Mesenteric fat pad (tissue), 1 donor: ENCODE measurements around the gene KRTAP12-1. TPM values are rescaled to one million over a fixed set of nuclear protein-coding genes. Genes with fewer than 3 reads are reported as not detected.
A peak's percentile ranks its signal among the peaks of the same experiment; 100 is the strongest.

Experiments
- DNase-seq: peaks from one replicate; pipeline ENCODE4 v3.0.0-alpha.2; 2020; ENCODE audit warnings: low spot score
- total RNA-seq: library from RNA; stranded (reverse); fragmentation: NEBNext Ultra II Directional; extraction: Animal tissue kit (Norgen Biotek cat#: 25700); gene quantifications from one replicate; pipeline ENCODE4 v1.2.1, GENCODE V29; 2021
- donor health status: DM: yes; HTN: yes; CAD: no.

KRTAP12-1 gene
- total RNA-seq, 1 donor from 2014 or later: not detected

DNA sequence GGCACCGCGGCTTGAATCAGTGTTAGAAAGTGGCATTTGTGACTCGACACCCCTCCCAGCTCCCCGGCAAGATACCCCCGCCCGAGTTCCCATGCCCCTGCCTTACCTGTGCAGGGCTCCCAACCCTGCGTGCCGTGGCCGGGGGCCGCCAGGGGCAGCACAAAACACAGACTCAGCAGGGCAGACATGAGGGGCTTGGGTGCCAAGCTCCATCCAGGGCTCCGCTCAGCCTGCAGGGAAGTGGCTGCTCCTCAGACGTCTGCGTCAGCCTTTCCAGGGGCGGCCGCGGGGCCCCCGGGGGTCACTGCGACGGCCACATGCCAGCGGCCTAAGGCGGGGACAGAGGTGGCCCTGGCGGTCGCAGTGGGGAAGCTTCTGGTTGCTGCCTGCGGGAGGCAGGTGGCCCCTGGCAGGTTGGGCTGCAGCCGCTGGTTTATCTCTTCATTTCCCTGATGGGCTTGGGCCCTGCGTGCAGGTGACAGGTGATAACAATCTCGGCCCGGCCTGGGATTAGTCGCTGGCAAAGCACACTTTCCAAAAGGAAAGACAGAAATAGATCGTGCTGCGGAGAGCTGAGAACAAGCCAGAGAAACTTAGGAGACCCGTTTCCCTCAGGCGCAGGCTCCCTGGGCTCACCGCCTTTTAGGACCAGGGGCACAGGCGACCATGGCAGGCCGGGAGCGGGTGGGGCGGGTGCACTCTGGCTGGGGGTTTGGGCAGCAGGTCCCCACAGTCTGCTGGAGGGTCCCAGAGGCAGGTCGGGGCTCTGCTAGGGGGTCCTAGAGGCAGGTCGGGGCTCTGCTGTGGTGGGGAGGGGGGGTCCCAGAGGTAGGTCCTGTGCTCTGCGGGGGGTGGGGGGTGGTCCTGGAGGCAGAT is 29.6 kb upstream of the KRTAP12-1 start, which contains the start of gene TSPEAR:
TSS of gene TSPEAR (minus strand) at position 246 of the 876 bp plus-strand sequence. CDS start at position 188, 58 bp downstream.
- DNase-seq: peak; percentile 81

DNA sequence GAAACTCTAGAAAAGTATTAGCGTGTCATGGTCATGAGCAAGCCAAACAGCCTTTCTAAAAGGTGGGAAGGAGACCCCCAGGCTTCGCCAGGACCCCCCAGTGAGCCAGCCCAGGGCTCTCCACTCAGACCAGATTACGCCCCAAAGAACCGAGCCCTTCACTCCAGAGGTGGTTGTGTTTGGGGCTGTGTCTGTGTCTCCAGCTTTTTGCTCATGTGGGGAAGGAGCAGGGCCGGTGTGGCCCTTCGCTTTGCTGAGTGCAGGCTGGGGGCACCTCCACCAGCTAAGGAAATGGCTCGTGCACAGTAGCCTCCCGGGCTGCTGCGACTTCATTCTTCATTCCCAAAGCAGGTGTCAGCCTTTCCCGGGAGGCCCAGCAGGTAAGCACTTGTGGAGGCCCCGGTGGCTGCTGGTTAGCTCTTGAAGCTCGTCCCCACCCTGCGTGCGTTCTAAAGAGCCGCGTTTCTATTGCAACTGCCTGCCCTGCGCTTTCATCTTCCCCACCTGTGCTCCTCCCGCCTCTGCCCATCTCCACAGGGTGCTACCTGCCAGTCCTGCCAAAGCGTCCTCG is 28.9 kb upstream of the KRTAP12-1 start:
- peak; percentile 78 for DNase-seq

DNA sequence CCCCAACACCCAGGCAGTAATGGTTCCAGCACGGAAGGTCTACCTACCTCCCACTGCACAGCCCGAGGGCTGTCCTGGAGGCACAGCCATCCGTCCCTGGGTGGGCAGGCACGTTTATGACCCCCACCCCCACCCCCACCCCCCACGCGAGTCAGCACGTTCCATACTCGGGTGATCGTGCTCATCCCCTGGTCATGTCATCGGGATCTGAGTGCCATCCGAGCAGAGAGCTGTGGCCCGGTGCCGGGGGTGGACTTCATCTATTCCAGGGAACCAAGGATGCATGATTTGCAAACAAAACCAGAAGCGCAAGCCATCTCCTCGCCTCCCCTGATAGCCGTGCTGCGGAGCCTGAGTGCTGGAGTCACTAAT is 28.3 kb upstream of the KRTAP12-1 start:
- DNase-seq: peak; percentile 55

DNA sequence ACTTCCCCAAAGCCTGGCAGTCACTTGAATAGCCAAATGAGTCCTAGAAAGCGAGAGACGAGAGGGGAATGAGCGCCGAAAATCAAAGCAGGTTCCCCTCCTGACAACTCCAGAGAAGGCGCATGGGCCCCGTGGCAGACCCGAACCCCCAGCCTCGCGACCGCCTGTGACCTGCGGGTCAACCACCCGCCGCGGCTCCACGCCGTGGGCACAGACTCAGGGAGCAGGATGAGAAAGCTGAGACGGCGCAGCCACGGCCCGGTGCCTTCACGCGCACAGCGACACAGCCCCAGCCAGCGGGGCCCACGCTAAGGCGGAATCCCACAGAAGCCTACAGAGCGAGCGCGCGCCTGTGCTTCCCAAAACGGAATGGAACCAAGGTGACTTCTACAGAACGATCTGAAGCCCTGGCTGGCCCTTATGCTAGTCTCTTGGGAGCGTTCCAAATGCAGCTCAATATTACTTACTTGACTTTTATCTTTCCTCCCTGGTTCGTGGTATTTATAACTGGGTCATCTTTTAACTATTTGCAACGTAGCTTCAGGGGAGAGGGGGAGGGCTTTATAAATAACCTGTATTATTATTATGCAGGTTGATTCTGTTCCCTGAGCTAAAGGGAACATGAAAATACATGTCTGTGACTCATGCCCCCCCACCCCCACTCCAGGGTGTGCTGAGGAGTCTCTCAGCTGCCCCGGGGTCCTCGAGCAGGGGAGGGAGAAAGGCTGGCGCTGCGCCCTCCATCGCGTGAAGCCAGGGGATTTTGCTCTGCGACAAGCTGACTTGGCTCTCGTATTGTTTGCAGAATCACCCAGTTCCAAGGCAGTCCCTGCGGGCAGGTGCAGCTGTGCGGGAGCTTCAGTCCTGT is 27.7 kb upstream of the KRTAP12-1 start:
- peak; percentile 87 for DNase-seq

DNA sequence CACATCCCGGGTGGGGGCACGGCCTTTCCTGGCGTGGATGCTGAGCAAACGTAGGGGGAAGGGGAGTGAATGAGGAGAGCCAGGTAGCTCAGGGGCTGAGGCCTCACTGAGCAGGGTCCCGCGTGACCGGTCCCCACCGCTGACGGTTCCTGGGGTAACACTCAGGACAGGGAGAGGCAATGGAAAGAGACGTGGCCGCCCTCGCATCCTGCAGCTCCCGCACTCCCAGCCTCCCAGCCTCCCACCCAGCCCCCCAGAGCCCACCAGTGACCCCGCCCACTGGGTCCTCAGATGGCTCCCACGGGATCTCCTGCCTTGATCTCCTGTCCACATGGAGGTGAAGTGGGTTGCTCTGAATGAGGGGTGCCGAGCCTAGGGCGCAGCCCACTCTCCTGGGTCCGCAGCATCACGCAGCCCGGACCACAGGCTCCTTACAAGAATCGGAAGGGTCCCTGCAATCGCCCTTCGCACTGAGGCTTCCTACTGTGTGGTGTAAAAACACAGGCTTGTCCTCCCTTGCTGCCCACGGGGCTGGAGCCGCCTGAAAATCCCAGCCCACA is 27.0 kb upstream of the KRTAP12-1 start:
- peak; percentile 80 for DNase-seq

DNA sequence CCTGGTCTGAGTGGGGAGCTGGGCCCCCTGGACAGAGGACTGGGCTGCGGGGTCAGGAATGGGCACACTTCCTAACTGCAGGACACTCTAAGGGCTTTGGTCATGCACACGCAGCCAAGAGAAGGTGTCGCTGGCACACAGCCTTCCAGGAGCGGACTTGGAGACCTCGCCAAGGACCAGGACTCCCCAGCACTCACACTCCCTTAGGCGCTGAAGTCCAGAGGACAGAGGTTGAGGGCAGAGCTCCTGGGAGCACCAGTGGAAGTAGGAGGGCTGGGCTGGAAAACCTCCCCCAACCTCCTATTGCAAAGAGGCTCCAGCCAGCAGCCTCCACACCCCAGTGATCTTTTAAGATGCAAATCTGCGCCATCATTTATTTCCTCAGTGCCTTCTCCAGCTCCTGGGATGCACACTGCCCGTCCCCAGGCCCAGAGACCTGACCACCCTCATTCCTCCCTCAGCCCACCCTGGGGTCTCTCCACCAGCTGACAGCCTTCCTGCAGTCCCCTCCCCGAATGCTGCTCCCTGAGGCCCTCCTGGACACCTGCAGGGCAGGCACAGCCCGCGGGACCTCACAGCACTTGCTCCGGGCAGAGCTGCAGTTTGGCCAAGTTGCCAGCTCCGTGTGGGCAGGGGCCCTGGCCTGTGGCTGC is 26.4 kb upstream of the KRTAP12-1 start:
- peak; percentile 64 for DNase-seq

DNA sequence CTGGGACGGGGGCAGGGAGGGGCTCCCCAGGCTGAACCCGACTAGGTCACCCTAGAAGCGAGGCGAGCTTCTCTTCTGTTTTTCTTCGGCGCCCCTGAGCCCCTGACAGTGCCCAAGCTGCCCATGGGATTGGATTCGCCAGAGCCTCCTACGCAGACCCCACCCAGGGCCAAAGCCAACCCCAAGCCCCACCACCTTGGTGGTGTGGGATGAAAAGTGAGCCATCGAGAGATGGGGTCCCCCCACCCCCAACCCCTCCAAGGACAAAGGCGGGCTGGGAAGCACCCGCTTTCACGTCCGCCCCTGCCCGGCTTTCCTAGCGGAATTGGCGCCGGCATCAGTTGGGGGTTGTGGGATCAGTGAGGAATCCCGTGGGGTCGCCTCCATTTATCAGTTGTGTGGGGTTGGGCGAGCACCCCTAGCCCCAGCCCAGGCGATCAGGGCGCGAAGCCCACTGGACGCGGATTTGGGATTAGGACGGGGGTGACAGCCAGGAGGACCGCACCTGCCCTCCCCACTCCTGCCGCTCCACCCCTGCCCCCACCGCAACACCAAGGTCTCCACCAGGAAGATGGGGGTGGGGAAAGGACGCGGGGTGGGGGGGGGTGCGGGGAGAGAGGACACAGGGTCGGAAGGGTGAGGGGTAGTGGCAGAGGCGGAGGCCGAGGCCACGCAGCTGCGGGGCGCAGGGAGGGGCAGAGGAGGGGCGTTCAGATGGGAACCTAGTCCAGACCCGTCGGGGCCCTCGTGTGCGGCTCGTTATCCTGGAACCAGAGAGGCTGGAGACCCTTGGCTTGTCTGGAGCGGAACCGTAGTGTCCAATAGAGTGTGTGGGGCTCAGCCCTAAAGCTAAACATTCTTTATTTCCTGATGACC is 25.0 kb upstream of the KRTAP12-1 start:
- peak; percentile 85 for DNase-seq

DNA sequence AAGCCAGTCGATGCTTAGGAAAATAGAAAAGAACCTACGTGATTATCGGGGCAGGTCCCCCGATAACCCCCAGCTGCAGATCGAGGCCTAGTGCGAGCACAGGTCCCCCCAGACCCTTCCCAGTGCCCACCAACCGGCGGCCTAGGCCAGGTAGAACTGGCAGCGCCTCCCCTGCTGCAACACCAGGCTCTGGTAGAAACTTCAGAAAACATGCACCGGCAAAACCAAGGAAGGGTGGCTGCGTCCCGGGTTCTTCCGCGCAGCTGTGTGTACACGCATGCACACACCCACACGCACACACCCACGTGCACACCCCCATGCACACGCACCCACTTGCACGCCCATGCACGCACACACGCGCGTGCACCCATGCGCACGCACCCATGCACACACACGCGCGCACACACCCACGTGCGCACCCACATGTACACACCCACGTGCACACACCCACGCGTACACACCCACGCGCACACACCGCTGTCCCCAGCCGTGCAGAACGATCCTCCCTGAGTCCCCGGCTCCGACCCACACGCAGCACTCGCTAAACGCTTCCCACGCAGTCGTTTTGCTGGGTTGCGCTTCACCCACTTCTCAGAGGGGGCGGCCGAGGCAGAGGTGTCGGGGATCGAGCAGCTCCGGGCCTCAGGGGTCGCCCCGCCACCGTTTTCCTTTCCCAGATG is 24.2 kb upstream of the KRTAP12-1 start:
- DNase-seq: peak; percentile 81

DNA sequence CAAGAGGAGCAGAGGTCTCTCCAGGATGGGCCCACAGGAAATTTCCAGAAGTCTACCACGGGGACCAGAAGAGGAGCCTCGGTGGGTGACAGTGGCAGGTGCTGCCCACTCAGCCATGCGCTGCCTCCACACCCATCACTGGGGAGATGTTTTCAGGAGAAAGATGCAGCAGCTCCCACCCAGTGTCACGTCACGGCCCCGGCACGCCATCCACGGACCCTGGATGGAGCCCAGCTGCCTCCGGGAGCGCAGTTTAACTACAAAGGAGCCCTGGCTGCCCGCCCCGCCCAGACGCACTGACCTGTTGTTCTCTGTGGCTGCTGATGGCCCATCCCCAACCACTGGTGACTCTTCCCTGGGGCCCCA is 22.7 kb upstream of the KRTAP12-1 start:
- peak; percentile 81 for DNase-seq

DNA sequence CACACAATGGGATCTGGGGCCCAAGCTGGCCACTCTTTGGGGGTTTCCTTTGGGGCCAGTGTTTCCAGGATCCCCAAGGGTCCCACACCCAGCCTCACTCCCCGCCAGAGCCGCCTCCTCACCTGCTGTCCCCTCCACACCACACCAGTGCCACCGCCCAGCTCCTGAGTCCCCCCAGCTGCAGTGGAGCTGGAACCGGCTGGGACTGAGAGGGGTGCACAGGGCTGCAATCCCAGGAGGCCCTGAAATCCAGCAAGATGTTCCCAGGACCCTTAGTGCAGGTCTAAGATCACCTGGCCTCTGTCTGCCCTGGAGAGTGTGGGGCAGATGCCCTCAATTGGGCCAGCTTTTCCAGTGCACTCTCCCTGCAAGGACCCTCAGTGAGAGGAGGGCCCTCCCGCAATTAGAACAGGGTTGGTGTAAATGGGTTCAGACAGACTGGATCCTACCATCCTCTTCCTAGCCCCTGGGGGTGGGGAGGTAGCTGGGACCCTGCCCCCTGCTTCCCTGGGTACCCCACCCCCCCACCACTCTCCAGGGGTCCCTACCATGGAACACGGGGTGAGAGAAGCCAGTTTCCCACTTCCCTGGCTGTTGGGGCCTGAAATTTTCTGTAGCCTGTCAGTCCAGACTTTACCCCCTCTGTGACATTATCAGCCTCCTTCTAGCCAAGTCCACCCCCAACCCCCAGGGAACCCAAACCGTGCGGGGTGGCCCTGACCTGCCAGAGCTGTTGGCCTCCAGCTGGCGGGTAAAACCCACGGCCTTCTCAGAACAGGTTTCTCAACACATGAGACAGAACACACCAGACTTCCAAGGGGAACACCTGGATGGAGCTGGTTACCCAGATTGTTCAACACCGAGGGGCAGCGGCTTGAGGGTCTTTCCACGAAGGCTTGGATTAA is 22.0 kb upstream of the KRTAP12-1 start:
- DNase-seq: peak; percentile 69

DNA sequence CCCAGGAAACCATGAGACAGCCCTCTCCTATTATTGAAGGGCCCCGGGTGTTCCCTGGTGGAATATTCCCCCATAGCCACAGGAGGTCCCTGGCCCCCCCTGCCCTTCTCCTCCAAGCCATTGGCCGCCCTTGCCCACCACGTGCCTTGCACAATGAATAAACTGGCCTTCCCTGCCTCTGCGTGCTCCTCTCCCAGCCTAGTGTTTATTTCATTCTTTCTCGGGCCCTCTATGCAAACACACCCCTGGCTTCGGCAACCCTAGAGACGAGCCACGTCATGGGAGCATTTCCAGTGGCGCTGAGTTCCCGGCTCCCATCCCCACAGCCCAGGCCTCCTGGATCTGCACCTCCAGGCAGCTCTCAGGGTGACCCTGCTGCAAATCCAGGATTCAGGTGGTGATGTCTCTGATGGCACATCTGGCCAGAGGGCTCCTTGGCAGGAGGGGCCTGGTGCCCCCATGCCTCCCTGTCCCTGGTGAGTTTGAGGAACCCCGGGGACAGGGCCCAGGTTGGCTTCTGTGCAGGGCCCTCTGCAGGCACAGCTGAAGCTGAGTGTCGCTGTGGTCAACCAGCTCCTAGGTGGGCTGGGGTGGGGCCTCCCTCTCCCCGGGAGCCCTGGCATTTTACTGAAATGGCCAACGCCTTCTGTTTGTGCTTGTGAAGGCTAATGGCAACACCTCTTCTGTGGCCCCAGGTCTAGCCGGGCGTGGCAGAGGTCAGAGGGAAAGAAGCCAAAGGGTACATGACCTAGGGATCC is 21.2 kb upstream of the KRTAP12-1 start:
- DNase-seq: peak; percentile 75

DNA sequence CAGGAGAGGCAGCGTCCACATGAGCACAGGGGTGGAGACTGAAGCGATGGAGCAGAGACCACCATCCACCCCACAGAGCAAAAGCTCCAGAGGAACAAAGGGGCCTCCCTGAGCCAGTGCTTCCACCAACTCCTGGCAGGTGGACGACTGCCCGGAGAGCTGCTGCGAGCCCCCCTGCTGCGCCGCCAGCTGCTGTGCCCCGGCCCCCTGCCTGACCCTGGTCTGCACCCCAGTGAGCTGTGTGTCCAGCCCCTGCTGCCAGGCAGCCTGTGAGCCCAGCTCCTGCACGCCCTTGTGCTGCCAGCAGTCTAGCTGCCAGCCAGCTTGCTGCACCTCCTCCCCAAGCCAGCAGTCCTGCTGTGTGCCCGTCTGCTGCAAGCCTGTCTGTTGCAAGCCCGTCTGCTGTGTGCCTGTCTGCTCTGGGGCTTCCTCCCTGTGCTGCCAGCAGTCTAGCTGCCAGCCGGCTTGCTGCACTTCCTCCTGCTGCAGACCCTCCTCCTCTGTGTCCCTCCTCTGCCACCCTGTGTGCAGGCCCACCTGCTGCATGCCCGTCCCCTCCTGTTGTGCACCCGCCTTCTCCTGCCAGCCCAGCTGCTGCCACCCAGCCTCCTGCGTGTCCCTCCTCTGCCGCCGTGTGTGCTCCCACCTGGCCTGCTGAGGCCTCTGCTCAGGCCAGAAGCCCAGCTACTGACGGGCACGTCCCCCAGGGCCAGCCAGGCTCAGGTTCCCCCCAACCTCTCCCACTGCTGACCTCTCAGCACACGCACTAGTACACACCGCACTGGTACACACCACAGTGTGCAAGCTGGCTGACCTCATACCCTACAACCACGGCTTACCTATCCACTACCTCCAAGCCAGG is 20.4 kb upstream of the KRTAP12-1 start:
- DNase-seq: peak; percentile 55

DNA sequence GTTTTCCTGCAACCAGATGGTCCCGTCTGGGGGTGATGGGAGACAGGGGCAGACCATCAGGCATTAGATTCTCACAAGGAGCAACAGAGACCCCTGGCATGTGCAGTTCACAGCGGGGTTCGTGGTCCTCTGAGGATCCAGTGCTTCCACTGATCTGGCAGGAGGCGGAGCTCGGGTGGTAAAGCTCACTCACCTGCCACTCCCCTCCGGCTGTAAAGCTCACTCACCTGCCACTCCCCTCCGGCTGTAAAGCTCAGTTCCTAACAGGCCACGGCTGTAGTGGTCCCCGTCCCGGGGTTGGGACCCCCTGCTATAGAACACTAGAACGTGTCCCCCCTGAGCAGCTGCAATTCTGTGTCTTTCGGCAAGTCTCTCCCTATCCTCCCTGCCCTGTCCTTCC is 19.6 kb upstream of the KRTAP12-1 start:
- DNase-seq: peak; percentile 78

DNA sequence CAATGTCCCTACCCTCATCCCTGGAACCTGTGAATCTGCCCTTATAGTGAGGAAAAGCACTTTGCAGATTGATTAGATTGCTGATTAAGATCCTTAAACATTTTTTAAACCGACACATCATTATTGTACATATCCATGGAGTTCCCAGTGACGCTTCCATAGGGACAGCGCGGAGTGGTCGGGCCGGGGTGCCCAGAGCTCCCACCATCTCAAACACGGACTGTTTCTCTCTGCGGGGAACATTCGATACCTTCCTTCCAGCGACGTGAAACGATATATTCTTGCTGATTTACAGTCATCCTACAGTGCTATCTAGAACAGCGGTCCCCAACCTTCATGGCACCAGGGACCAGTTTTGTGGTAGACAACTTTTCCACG is 19.0 kb upstream of the KRTAP12-1 start:
- DNase-seq: peak; percentile 75

DNA sequence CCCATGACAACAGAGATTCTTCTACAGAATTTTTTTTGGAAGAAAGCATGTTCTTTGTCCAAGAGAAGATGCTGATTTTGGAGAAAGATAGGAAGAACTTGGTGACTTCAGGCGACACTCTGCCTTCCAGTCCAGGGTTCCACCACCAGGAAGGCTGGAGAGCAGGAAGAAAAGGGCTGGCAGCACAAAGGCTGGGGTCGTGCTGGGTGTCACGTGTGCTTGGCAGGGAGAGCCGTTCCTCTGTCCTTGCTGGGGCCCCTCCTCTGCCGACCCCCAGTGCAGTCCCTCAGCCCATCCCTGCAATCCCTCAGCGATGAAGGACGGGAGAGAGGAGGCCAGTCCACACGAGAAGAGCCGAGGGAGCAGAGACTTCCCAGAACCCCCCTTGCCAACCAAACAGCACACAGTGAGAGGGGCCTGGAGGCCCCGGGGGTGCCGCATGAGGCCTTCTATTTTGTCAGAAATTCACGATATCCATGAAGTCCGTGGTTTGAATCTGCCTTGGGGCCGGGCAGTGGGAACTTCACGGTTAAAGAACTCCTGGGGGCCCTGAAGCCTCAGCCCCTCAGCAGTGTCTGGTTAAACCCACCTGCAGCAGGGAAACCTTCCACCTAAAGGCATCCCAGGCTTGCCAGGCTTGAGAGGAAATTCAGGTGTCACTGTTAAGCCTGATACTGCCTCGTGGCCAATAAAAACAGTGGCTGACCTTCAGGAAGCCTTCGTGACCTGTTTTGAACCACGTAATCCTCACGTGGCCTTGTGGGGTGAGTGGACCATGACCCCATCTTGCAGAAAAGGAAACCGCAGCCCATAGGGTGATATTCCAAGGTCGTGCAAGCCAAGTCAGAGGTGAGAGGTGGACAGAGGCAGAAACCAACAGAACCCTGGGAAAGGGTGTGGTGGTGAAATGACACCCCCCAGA is 18.4 kb upstream of the KRTAP12-1 start:
- peak; percentile 76 for DNase-seq
